Transverse colon (tissue), 4 donors: Measurements from ENCODE around the gene CKM.

Source experiments
- CTCF ChIP-seq, 5 experiments: fragments of 200-600 bp in 3 of 5; fragments of 450-650 bp in 2 of 5; sonication (generic) in 3 of 5; IDR thresholded peaks; 1 replicate in 2 of 5; 2 replicates in 3 of 5; pipeline ENCODE4 v1.5.1; 2016 to 2017; ENCODE audit warnings: antibody characterized with exemption in 5 of 5, inconsistent platforms in 3 of 5, mild to moderate bottlenecking in 2 of 5, moderate library complexity in 1 of 5
- POLR2A ChIP-seq: fragments of 450-650 bp; IDR thresholded peaks from one replicate; pipeline ENCODE4 v1.6.1; 2016; ENCODE audit warnings: antibody characterized with exemption, mild to moderate bottlenecking, moderate library complexity
- POLR2AphosphoS5 ChIP-seq, 3 donors: sonication (generic); formaldehyde crosslinking; IDR thresholded peaks; one replicate each; pipeline ENCODE4 v1.6.1; 2016; ENCODE audit warnings: antibody characterized with exemption in 3 of 3

DNA sequence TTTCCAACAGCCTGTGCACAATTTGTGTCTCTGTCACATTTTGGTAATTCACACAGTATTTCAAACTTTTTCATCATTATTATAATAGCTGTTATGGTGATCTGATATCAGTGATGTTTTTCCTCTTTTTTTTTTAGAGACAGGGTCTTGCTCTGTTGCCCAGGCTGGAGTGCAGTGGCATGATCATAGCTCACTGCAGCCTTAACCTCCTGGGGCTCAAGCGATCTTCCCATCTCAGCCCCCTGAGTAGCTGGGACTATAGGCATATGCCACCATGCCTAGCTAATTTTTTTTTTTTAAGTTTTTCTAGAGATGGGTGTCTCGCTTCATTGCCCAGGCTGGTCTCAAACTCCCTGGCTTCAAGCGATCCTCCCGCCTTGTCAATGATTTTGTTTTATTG is 65.8 kb downstream of the CKM start:
- TF ChIP-seq CTCF (IDR thresholded peaks at IDR 0.05), result no peak
- TF ChIP-seq POLR2A, result no peak
- no peak for TF ChIP-seq POLR2AphosphoS5 (IDR thresholded peaks at IDR 0.05)
